GM12892 (cell line): Measurements from ENCODE around the gene KCNJ8.

Experiments used
- POLR2A ChIP-seq: IDR thresholded peaks from 2 replicates; pipeline ENCODE4 v1.6.1; 2011; ENCODE audit warnings: low read depth, low read length, control low read depth
- POLR2AphosphoS5 ChIP-seq: IDR thresholded peaks from 2 replicates; pipeline ENCODE4 v1.6.1; 2011; ENCODE audit warnings: low read depth, low read length, control low read depth
- TAF1 ChIP-seq: IDR thresholded peaks from 2 replicates; pipeline ENCODE4 v1.6.1; 2011; ENCODE audit warnings: low read depth, mild to moderate bottlenecking, control low read depth, low read length, borderline replicate concordance

DNA sequence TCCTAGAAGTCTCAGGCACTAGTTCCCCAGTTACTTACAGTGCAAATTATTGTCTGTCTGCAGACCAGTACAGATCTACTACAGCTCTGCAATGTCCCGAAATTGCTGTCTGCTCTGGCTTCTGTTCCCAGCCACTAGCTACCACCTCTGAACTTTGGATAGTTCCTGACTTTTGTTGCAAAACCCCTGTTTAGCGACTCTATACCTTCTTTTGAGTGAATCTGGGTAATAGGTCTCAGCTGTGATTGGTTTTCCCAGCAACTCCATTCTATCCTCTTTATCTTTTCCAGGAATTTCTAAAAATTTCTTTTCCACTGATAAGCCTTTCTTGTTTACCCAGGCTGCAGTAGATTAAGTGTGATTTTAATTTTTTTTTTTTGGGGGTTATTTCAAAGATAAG, 16.8 kb downstream of the KCNJ8 start:
- TF ChIP-seq POLR2A: no peak
- no peak for TF ChIP-seq TAF1
- no peak for TF ChIP-seq POLR2AphosphoS5
